OCI-LY7 (cell line): ENCODE results near the gene ADAM23. TPM values are rescaled to one million over a fixed set of nuclear protein-coding genes. Genes with fewer than 3 reads are reported as not detected.

Source experiments
- BruUV-seq: library from RNA; stranded (reverse); fragments of 400-500 nt; replicated peaks from 2 replicates; lab custom pipeline; 2021; lab: Mats Ljungman, UMichigan
- CTCF ChIA-PET: fragments of 300-600 bp; sonication (Branson Sonifier 250); formaldehyde crosslinking; loops from one replicate; lab custom pipeline; 2022; ENCODE audit warnings: antibody characterized with exemption; ENCODE audit not compliant: unreplicated experiment; lab: Charles Lee
- POLR2A ChIA-PET: fragments of 300-600 bp; sonication (Branson Sonifier 250); formaldehyde crosslinking; loops from one replicate; lab custom pipeline; 2022; ENCODE audit warnings: antibody characterized with exemption; lab: Charles Lee
- DNase-seq: peaks from one replicate; pipeline ENCODE4 v3.0.0-alpha.2; 2015; ENCODE audit warnings: low spot score
- H2AFZ ChIP-seq: fragments of 200-600 bp; sonication (generic), shearing (Covaris generic); 2 replicates; pipeline ENCODE4 v1.6.1; 2014; ENCODE audit warnings: mild to moderate bottlenecking, antibody characterized with exemption, low read length, moderate library complexity
- H3K27ac ChIP-seq: fragments of 200-600 bp; sonication (generic); 2 replicates; pipeline ENCODE4 v1.5.1; 2014; ENCODE audit warnings: mixed run types, low read depth, mild to moderate bottlenecking, moderate library complexity, low read length, inconsistent platforms; ENCODE audit not compliant: poor library complexity, severe bottlenecking
- H3K36me3 ChIP-seq: fragments of 200-600 bp; sonication (generic); 2 replicates; pipeline ENCODE4 v1.6.1; 2014; ENCODE audit warnings: mild to moderate bottlenecking, antibody characterized with exemption, low read length, moderate library complexity, mixed read lengths; ENCODE audit not compliant: insufficient read depth
- H3K4me1 ChIP-seq: fragments of 200-600 bp; sonication (generic); 2 replicates; pipeline ENCODE4 v1.5.1; 2014; ENCODE audit warnings: mild to moderate bottlenecking, low read length; ENCODE audit not compliant: insufficient read depth, poor library complexity, severe bottlenecking
- H3K4me2 ChIP-seq: fragments of 200-600 bp; sonication (generic); 2 replicates; pipeline ENCODE4 v1.6.1; 2014; ENCODE audit warnings: mild to moderate bottlenecking, low read length
- H3K4me3 ChIP-seq: fragments of 200-600 bp; sonication (generic); 2 replicates; pipeline ENCODE4 v1.5.1; 2014; ENCODE audit warnings: mild to moderate bottlenecking, low read depth, low read length; ENCODE audit not compliant: poor library complexity, severe bottlenecking
- H3K79me2 ChIP-seq: fragments of 200-600 bp; sonication (generic); 2 replicates; pipeline ENCODE4 v1.6.1; 2016; ENCODE audit warnings: low read depth, mild to moderate bottlenecking, low read length, moderate library complexity, mixed read lengths; ENCODE audit not compliant: insufficient read depth
- H3K9me2 ChIP-seq: fragments of 200-600 bp; sonication (generic); 2 replicates; pipeline ENCODE4 v1.6.1; 2016; ENCODE audit warnings: mild to moderate bottlenecking, low read length, mixed read lengths; ENCODE audit not compliant: insufficient read depth
- H3K9me3 ChIP-seq: fragments of 200-600 bp; sonication (generic); 2 replicates; pipeline ENCODE4 v1.6.1; 2014; ENCODE audit warnings: mild to moderate bottlenecking, mixed run types, low read length, mixed read lengths
- H4K20me1 ChIP-seq: fragments of 200-600 bp; sonication (generic); 2 replicates; pipeline ENCODE4 v1.6.1; 2014; ENCODE audit warnings: mild to moderate bottlenecking, antibody characterized with exemption, low read length, moderate library complexity, mixed read lengths; ENCODE audit not compliant: insufficient read depth
- CTCF ChIP-seq: fragments of 200-600 bp; sonication (generic); conservative IDR thresholded peaks from 2 replicates; pipeline ENCODE4 v1.5.1; 2014; ENCODE audit warnings: mild to moderate bottlenecking, antibody characterized with exemption, low read length, moderate library complexity, mixed read lengths
- EZH2phosphoT487 ChIP-seq: fragments of 200-600 bp; sonication (generic); IDR thresholded peaks from 2 replicates; pipeline ENCODE4 v1.6.1; 2018; ENCODE audit warnings: low read depth, borderline replicate concordance, mild to moderate bottlenecking, mixed run types, antibody characterized with exemption, low read length, moderate library complexity, mixed read lengths
- intact Hi-C: fragments of 100-400 bp; cut with micrococcal nuclease; formaldehyde crosslinking; loops from one replicate; pipeline ENCODE4 v1.10.0; 2022; ENCODE audit not compliant: unreplicated experiment
- total RNA-seq, 2 experiments: library from RNA; depleted of rRNA in 1 of 2; stranded (reverse); fragments of >200 nt in 1 of 2; shearing (Covaris generic) in 1 of 2; gene quantifications; 2 replicates each; pipeline ENCODE4 v1.2.3, GENCODE V29; 2014 to 2022

Gene ADAM23
- total RNA-seq, 2 experiments from 2014 or later: 0.53 TPM; not detected in 1

GRCh38 chr2:206408323-206409320 is 34.7 kb upstream of the ADAM23 start:
- Histone ChIP-seq H3K4me1 (no peaks in the 10 kb centered on the region), H2AFZ (no peak overlapping the region), H3K4me2 (no peak overlapping the region), H4K20me1 (no peaks in the 10 kb centered on the region), H3K36me3 (no peaks in the 10 kb centered on the region), H3K9me3 (no peaks in the 10 kb centered on the region), H3K27ac (no peak overlapping the region), H3K79me2 (no peaks in the 10 kb centered on the region), H3K9me2 (no peaks in the 10 kb centered on the region), H3K4me3 (no peak overlapping the region)
- intact Hi-C loops: no loop called here
- TF ChIP-seq CTCF: no peak
- no peak for TF ChIP-seq EZH2phosphoT487
- DNase-seq: no peak
- no TSS peak for BruUV-seq
- CTCF ChIA-PET: no interaction called here
- POLR2A ChIA-PET: no interaction called here

- Histone ChIP-seq H3K79me2 (no peaks in the 10 kb centered on the region), H3K4me3 (no peak overlapping the region), H3K4me1 (no peaks in the 10 kb centered on the region), H3K27ac (no peak overlapping the region), H2AFZ (no peak overlapping the region), H4K20me1 (no peaks in the 10 kb centered on the region), H3K9me2 (no peaks in the 10 kb centered on the region), H3K9me3 (no peaks in the 10 kb centered on the region), H3K4me2 (no peak overlapping the region), H3K36me3 (no peaks in the 10 kb centered on the region)
- BruUV-seq: no TSS peak
- TF ChIP-seq CTCF (no peak), EZH2phosphoT487 (no peak)
- POLR2A ChIA-PET: no interaction called here
- CTCF ChIA-PET: no interaction called here
- DNase-seq: no peak
- intact Hi-C loops: no loop called here
These were observed 32.6 kb upstream of the ADAM23 start for GRCh38 chr2:206410714-206411113.
